Measurements from ENCODE around the gene TAL1.

The TAL1 gene

DNA sequence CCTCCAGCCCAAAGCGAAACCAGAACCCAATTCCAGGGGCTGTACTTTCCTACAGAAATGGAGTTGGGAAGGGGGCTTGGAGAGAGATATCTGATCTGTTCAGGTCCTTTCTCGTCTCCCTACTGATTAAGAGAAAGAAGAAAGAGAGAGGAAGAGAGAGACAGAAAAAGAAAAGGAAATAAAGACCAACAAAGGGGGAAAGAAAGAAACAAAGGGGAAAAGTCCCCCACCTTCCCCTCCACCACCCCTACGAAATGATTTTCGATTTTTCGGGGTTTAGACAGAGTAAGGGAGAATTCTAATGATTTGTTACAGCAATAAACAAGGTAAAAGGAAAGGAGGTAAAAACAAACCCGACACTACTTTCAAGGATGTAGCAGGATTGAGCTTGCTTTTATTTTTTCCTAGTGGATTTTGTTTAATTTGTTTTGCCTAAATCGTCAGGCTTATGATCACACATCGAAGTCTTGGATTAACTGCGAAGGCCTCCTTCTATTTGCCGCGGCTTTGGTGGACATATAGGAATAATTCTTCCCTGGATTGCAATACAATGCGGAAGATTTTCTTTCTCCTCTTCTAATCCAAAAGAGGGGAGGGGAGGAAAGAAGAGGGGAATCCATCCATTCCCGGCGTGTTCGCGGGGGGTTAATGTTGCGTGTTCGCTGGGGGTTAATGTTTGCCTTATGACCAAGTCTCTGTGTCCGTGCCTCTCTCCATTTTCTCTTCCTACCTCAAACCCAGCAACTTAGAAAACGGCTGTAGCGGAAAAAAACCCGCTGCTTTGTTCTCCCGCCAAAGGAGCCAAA lies 1.9 kb downstream of the TAL1 start:
- no peak for DNase-seq (ENCODE audit: low spot score)
- no peak for FAIRE-seq

DNA sequence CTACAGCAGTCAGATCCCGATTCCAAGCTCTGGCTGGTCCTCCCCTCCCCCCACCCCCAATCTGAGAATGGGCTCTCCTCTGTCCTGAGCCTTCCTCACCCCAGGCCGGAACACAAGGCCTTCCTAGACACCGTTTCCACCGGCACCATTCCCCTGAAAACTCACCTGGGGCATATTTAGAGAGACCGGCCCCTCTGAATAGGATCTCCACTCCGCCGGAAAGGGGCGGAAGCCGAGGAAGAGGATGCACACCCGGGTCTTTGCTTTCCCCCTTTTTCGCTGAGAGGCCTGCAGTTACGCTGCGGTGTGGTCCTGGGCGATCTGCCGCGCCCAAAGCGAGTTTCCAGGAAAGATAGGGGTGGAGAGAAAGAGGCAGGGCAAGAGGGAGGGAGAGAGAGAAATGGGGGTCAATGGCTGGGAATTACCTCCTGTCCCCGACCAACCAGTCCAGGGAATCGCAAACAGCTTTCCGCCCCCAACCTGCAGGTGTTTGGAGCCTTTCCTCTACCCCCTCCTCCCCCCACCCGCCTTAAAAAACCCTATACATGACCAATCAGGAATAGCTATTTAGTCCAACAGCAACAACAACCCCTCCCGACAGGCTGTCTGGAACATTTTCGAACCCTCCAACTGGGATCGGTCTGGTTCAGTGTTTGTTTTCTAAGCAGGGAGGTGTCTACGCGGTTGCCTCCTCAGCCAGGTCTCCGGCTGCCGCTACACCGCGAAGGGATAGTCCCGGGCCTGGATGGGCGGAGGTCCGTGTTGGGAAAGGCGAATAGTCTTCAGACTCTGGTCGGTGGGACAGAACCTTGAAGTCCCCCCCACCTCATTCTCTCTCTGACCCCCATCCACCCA lies 2.8 kb downstream of the TAL1 start:
- no peak for DNase-seq (ENCODE audit: low spot score)
- FAIRE-seq: no peak

DNA sequence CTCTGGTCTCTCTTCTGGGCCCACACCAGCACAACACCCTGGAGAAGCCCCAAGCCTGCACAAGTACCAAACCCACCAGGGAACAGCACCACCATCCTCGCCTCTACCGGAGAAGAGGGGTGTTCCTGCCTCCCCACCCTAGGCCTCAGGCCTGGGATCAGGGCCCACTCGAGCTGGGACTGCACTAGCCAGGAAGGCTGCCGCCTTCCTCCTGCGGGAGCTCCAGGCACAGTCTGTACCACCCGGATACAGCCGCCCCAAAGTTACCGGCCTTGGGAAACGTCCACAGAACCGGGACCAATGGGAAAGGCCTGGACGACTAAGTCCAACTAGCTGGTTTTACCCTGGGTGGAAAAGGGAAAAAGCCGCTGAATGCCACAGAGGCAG lies 3.4 kb downstream of the TAL1 start:
- no peak for DNase-seq (ENCODE audit: low spot score)
- FAIRE-seq: no peak

DNA sequence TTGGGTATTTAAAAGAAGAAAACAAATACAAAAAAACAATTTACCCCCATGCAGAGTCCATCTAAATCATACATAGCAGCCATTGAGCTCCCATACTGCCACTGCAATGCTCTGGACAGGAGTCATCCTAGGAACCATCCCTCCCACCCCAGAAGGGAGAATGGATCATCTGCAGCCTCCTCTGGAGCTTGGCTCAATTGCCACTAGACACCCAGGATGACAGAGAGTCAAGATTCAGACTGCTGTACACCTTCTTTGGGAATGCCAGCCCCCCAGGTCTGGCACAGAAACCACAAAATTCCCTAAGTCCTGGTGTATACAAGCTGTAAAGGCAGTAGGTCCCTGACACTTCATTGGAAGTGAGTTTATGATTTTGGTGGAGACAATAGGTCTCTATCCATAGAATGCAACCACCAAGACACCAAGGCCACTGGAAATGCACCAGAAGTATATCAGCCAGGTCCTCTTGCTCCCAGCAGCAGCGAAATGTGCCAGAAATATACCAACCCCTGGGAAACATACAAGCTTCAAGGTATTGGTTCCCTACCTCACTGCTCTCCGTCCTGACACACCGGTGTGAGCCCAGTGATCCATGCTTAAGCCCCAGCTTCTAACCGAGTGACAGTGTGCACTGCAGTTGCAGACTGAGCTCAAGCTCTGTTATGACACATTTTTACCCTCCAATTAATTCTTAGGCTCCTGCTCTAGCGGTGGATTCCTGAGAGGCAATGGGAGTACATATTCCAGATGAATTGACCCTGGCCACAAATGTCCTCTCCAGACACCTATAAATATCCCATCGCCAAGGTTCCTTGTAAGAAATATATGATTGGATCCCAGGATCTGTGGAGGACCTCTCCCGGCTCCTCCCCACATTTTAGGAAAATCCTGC lies 4.4 kb downstream of the TAL1 start:
- no peak for DNase-seq (ENCODE audit: low spot score)

DNA sequence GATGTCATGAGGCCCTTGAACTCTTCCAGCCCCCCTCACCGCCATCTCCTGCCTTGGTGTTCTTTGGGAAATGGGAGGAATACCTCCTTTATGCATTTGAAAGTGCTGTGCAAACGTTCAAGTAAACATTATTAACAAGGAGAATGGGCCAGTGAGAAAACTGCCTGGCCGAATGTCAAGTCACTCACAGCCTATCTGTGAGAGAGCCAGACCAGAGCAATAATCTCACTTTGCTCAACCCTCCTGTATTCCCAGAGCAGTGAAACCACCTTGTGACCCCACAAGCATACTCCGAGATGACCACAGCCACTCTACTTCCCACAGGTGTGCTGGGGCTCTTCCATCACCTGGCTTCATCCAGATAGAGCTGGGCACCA lies 5.2 kb downstream of the TAL1 start:
- no peak for FAIRE-seq
- DNase-seq (ENCODE audit: low spot score): no peak

More for the DNA sequence above, 4.4 kb downstream of the TAL1 start:
- no peak for FAIRE-seq

DNA sequence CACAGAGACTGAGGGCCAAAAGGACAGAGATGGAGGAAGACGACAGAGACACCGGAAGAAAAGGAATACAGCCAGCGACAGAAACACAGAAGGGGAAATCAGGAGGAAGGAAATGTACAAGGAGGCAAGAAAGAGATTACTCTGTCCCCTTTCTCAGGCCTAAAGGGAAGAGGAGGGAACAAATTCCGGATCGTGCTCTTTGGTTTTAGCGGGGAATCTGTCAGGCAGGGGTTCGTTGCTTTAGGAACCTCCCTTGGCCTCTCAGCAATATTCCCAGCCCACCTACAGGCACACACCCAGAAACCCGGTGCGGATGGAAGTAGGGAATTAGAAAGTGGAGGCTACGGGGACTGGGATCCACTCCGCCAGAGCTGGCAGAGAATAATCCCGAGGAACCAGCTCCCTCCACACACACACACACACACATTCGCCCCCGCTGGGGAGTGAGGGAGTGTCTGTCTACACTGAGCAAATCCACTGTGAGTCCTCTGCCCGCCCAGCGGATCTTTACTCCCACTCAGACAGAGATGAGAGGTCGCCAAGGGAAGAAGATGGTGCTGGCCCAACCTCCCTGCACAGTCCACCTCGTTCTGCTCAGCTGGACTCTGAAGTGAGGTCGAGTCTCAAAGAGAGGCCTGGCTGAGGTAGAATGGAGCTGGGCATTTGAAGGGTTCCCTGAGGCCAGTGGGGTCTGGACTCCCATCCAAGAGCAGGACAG lies 5.7 kb downstream of the TAL1 start:
- DNase-seq (ENCODE audit: low spot score): no peak
- FAIRE-seq: no peak

DNA sequence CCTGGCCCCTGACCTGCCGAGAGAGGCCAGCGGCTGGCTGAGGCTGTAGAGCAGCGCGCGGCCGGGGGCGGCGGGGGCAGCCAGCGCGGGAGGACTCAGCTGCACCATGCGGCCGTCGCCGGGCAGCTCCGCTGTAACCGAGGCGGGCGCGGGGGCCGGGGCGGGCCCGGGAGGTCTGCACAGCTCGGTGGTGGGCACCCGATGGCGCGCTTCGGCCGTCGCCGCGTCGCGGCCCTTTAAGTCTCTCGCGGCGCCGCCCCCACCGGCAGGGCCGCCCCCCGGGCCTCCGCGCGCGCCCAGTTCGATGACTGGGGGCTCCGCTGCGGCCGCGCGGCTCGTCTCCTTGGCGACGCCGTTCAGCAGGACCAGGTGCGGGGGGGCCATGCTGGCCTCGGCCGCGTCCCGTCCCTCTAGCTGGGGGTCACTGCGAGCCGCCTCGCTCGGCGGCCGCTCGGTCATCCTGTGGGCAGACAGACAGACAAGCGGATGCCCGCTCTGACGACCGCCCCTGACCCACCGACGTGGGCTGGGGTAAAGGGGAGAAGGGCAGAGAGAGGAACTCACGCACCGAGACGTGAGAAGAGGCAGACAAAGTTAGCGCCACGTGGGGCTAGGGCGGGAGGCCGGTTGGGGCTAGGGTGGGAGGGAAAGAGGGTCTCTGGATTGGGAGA lies 6.5 kb downstream of the TAL1 start:
- FAIRE-seq (no peak), DNase-seq (ENCODE audit: low spot score) (no peak)

DNA sequence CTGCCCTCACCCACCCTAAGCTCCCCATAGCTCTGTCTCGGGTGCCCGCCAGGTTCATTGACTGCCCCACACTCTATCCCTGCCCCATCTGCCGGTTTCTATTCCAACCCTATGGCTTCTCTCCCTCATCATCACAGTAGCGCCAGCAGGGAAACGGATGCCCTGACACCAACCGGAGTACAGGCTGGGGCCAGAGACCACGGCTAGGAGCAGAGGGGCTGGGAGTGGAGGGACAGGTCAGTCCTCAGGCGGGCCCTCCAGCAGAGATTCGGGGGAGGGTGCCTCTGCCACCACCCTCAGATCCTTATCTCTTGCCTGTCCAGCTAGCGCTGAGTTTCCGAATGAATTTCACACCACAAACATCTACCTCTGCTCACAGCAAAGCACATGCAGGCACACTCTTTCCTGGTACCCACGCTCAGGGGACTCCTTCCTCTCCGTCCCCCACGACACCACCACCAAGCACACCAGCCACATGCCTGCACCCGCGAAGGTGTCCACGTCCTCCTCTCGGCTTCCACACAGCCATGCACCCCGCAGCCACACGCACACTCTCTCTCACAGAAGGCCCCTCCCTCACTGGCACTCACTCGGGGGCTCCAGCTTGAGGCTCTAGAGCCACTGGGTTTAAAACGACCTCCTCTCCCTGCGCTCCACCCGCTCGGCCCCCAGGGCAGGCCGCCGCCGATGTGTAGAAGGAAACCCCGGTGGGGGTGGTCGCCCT lies 7.2 kb downstream of the TAL1 start:
- FAIRE-seq (no peak), DNase-seq (ENCODE audit: low spot score) (no peak)

DNA sequence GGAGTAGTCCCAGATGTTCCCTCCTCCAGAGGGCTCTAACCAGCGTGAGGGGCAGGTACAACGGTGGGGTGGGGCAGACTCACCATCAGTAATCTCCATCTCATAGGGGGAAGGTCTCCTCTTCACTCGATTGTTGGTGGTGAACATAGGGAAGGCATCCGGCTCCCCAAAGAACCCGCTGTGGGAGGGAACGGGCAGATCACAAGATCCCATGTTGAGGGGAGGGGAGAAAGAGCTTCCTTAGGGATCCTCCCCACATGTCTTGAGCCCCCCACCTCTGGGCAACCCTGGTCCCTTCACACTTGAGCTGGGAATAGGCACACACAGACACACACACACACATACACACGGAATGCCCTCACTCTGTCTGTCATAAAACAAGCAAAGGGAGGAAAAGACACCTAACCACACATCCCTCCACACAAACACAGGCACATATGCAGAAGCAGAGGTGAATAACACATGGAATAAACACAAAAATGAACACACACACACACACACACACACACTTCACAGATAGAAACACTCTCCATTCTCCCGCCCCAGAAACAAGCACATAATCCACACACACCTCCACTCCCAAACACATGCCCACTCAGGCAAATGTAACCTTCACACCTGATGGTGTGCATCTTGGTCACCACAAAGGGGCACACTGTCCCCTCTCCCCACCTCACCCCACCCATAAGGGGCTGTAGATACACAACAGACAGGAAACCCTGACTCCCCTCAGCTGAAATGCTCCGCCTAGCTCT lies 7.9 kb downstream of the TAL1 start:
- no peak for FAIRE-seq
- no peak for DNase-seq (ENCODE audit: low spot score)

DNA sequence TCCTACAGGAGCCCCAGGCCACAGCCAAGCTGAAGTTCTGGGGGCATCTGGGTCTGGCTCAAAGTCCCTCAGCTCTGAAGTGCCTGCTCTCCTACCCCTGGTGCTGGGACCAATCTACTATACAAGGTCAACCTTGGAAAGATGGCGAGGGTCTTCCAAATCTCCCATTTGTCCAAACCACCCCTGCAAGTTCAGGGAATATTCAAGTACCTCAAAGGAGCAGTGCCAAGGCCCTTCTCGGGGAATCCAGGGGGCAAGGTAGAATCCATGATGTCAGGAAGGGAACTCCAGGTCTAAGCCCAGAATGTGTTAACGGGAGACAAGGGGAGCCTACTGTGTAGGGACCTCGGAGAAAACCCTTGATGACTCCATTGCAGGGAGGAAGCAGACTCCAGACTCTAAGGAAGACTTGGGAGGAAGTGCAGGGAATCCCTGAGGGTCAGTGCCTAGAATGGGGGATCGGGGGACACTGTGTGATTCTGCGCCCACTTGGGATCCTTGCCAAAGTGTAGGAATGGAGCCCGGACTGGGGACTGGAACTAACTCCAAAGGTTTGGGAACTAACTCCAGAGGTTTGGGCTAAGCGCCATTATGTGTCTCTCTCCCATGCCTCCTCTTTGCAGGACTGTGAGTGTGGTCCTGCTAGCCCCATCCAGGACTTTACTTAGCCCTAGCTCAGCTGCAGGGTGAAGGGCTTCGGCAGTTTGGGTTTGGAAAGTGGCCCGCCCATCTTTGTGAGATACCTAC lies 8.7 kb downstream of the TAL1 start:
- DNase-seq (ENCODE audit: low spot score): no peak
- FAIRE-seq: no peak

DNA sequence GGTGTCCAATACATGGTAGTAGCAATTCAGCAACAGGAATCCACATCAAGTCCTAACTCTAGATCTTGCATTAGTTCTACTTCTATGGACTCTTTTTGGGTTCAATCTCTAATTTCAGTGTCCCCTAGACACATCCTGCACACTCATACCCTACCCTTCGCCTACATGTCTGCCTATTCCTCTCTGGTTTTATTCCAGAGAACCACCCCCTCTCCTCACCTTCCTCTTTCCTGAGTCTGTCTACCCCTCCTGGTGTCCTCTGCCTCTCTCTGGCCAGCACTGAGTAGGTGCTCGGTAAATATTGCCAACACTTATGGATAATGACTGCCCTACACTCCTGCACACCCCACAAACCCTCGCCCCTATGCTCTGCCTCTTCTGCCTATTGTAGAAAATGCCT lies 9.5 kb downstream of the TAL1 start:
- no peak for DNase-seq (ENCODE audit: low spot score)
- no peak for FAIRE-seq

DNA sequence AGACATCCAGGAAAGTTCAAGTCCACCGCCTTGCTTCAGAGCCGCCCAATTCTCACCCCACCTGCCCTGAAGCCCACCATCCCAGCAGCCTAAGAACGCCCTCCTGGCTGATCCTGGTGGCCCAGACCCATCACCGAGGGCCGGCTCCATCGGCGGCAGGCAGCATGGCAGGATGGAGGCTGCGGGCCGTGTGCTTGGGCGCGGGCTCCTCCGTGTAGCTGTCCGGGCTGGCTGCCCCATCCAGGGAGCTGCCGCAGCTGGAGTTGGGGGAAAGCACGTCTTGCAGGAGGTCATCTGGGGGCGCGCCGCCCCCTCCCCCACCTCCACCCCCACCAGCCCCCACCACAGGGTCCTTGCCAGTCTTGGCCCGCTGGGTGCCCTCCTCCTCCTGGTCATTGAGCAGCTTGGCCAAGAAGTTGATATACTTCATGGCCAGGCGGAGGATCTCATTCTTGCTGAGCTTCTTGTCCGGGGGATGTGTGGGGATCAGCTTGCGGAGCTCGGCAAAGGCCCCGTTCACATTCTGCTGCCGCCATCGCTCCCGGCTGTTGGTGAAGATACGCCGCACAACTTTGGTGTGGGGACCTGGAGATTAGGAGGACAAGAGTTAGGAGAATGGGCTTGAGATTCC lies 12.3 kb downstream of the TAL1 start:
- no peak for DNase-seq (ENCODE audit: low spot score)
- no peak for FAIRE-seq

DNA sequence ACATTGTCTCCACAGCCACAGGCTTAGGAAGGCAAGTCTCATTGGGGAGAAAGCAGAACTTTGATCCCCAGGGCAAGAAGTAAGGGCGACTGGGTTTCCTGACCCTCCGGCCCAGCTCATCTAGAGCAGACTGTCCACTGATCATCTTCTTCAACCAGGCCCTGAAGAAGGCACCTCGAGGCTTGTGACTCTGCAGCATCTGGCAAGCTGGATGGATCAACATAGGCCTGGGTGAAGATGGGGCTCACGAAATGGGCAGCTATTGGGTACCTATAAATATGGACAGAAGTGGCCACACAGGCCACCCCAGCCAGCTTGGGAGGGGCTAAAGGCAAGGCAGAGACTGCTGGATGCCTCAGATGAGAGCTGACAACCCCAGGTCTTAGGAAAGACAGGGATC lies 13.0 kb downstream of the TAL1 start:
- no peak for FAIRE-seq

DNA sequence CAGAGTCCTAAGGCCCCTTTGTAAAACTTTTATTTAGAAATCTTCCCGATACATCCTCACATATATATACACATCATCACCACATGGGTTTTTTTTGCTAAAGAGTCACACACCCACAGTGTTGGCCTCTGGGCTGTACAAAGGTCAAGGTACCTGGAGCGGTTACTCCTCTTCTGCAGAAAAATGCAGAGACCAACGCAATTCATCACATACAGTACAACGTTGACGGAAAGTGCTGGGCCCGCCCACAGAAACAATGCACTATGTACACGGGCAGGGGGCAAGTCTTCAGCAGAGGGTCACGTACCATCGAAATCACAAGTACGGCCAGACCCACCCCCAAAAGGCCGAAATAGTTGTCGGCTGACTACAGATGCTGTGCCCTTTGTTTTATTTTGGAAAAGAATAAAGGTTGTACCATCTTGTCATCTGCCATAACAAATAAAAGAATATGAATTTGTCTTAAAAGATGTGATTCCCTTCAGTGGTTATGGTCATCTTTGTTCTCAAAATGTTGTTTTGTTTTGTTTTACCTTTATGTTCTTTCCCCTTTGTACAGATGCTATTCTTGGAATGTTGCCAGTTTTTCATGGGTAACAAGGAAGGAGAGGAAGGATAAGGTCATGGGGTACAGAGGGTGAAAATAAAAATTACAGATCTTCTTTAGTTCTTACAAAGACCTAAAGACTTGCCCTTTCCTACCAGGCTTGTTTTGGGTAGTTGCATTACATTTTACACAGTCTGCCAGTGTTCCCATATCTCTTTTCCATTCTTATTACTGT lies 15.6 kb downstream of the TAL1 start:
- DNase-seq (ENCODE audit: low spot score) (no peak), FAIRE-seq (no peak)

More for the DNA sequence above, 13.0 kb downstream of the TAL1 start:
- DNase-seq (ENCODE audit: low spot score): no peak

DNA sequence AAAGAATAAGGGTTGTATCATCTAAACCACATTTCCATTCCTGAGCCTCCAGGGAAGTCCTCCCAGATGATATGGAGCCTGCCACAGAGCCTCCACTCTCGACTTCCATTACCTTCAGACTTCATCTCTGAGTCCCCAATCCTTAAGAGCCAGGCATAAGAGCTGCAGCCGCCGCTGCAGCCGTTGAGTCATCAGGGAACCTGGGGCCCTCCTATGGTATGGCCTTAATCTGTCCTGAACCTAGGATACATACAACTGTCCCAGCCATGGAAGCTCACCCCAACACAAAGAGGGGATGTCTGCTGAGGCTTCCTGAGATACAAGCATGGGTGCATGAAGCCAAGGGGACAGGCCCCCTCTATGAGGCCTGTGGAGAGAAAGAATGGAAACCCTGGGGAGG lies 16.3 kb downstream of the TAL1 start:
- no peak for FAIRE-seq
- DNase-seq (ENCODE audit: low spot score): no peak

DNA sequence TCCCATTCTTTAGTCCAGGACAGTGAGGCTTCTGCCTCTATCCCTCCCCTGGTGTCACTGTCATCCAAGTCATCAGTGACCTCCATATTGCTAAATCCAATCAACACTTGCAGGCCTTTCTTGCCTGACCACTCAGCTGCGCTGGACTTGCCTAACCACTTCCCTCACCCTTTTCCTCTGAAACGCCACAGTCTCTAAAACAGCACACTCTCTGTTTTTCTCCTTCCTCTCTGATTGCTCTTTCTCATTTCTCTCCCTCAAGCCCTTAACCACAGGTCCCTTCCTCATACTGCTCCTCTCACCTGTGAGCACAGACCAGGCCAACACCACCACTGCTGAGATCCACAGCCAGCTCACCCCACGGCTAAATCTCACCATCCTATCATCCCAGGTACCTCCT lies 17.5 kb downstream of the TAL1 start:
- FAIRE-seq (no peak), DNase-seq (ENCODE audit: low spot score) (no peak)
